Dermis lymphatic vessel endothelial cell (primary cell): Measurements from ENCODE around the gene ORC4. TPM values are rescaled to one million over a fixed set of nuclear protein-coding genes. Genes with fewer than 3 reads are reported as not detected.

Experiments
- total RNA-seq: library from RNA; depleted of rRNA; stranded (reverse); fragments of >200 nt; gene quantifications from 2 replicates; pipeline ENCODE4 v1.2.1, GENCODE V29; 2014

Gene ORC4
- total RNA-seq: 20.2 and 24.5 TPM in 2 replicates

DNA sequence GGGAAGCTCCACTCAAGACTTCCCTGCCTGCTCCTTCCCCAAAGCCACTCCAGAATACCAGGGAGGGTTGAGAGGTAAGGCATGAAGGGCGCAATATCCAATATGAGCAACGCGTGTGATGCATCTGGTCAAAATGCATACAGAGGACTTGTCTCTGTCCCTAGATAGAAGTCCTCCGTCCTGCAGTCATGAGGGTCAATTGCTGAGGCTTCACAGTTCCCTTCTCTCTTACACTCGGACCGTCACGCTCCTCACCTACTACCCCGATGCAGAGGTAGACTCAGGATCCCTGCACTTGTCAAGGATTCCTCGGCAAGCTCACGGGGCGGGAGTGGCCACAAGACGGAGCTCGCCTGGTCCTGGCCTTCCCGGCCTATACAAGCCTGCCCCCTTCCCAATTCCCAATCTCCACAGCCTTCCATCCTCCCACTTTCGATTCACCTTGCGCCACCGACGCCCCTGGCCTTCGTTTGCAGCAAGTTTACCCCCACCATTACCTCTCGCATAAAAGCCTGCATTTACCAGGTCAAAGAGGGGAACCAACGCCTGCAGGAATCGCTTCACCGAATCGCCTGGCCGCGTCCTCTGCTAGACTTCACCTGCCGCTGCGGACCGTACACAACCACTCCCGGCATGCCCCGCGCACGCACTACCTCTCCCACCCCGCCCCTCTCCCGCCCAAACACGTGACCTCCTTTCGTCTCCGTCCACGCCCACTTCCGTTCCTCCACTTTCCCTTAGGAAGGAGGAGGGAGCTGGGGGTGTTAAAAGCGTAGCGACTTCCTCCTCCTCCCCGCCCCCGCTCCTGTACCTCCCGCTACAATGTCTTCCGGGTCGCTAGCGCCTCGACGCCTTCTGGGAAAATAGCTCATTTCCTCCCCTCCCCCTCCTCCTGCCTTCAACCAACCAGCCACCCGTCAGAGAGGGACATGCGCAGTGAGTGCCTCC lies at the start of gene ORC4:
Gene ORC4 (minus strand): TSS at position 627 of the 948 bp plus-strand sequence. CDS start 44,779 bp downstream, outside the sequence.

DNA sequence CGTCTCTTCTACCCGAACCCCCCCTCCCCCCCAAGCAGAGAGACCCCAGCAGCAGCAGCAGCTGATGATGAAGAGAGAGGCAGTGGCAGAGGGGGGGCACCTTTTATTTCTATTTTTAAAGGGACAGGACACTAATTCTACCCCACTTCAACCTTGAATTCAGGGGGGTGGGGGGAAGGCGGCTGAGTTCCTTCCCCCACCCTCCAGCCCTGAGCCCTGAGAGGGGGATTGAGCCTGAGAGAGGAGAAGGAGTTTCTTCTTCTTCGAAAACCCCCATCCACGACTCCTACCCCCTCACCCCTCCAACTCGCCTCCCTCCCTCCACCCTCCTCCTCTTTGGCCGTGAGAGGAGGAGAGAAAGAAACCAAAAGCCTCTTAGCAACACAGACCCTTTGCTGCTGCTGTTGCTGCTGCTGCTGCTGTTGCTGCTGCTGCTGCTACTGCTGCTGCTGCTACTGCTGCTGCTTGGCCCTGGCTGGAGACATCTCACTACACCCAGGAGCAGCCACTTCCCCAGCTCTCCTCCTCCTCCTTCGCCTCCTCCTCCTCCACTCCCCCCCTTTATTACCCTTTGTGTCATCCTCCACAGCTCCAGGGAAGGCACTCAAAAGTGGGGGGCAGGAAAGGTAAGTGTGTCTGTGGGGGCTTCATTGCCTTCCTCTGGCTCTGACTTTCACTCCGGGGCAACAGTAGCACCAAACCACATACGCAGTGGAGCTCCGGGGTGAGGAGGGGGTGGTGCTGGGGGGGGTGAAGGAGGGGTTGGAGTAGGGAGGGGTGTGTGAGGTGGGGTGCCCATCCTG lies 723 bp upstream of the ORC4 start, which contains the start of gene MBD5:
Gene MBD5 (plus strand): TSS at position 33 of the 803 bp plus-strand sequence.

Other genes starting within 250 kb of the ORC4 start
- 5.1 and 7.6 TPM in 2 replicates for gene ACVR2A, start 175.7 kb downstream of the ORC4 start, total RNA-seq
- gene MBD5, start 354 bp upstream of the ORC4 start, total RNA-seq: 4.3 and 6.5 TPM in 2 replicates